Stimulated activated naive CD4-positive, alpha-beta T cell treated with Interleukin-2 at 50 U/mL for 16 hours (primary cell): Measurements from ENCODE around the gene ARID1A.
"Not testable (repeated sequence)": the region's sequence is repeated elsewhere in the genome, so short reads cannot be mapped to it uniquely, and the experiment has no call there.

Experiments used
- DNase-seq: peaks from one replicate; lab custom pipeline; 2025; lab: John Stamatoyannopoulos, UW

Gene ARID1A

GRCh38 chr1:26787706-26788514 lies 92.1 kb downstream of the ARID1A start, which contains the start of gene PIGV:
Gene PIGV (plus strand): TSS chr1:26787950. CDS start chr1:26790816, 2,866 bp downstream.
- peak; percentile 84 for DNase-seq

- DNase-seq, result no peak
These were observed 92.6 kb downstream of the ARID1A start for GRCh38 chr1:26788515-26788785.

GRCh38 chr1:26788836-26789611 lies 93.2 kb downstream of the ARID1A start:
- peak; percentile 81 for DNase-seq

- DNase-seq, result no peak
These were observed 93.7 kb downstream of the ARID1A start for GRCh38 chr1:26789612-26789865.

GRCh38 chr1:26789931-26790330 lies 94.1 kb downstream of the ARID1A start:
- no peak for DNase-seq

GRCh38 chr1:26790551-26790953 lies 94.7 kb downstream of the ARID1A start:
- peak; percentile 16 for DNase-seq

- DNase-seq, result no peak
These were observed 95.3 kb downstream of the ARID1A start for GRCh38 chr1:26791148-26791547.

- no peak for DNase-seq
These were observed 95.8 kb downstream of the ARID1A start for GRCh38 chr1:26791626-26792025.

GRCh38 chr1:26792924-26793323 lies 97.1 kb downstream of the ARID1A start:
- DNase-seq, result no peak

GRCh38 chr1:26794391-26794790 lies 98.6 kb downstream of the ARID1A start:
- DNase-seq, result no peak

GRCh38 chr1:26797627-26798026 lies 101.8 kb downstream of the ARID1A start:
- no peak for DNase-seq

GRCh38 chr1:26799479-26800142 lies 103.8 kb downstream of the ARID1A start:
- no peak for DNase-seq

GRCh38 chr1:26803932-26804331 lies 108.1 kb downstream of the ARID1A start:
- DNase-seq, result not testable (repeated sequence)

GRCh38 chr1:26810105-26810504 lies 114.3 kb downstream of the ARID1A start:
- peak; percentile 72 for DNase-seq

GRCh38 chr1:26811057-26811456 lies 115.2 kb downstream of the ARID1A start:
- DNase-seq, result no peak

GRCh38 chr1:26811708-26812107 lies 115.9 kb downstream of the ARID1A start:
- no peak for DNase-seq

GRCh38 chr1:26814377-26814776 lies 118.6 kb downstream of the ARID1A start:
- no peak for DNase-seq

- no peak for DNase-seq
These were observed 119.1 kb downstream of the ARID1A start for GRCh38 chr1:26814893-26815292.

GRCh38 chr1:26820784-26821269 lies 125.0 kb downstream of the ARID1A start:
- no peak for DNase-seq

- DNase-seq, result no peak
These were observed 127.1 kb downstream of the ARID1A start for GRCh38 chr1:26822737-26823395.

GRCh38 chr1:26824731-26825130 lies 128.9 kb downstream of the ARID1A start:
- no peak for DNase-seq
